ENCODE measurements around the gene LRP1B.
A peak's percentile ranks its signal among the peaks of the same experiment; 100 is the strongest.

Gene LRP1B

GRCh38 chr2:140401056-140401455, 1729.8 kb downstream of the LRP1B start:
- no peak overlapping the region for H3K4me3 ChIP-seq (ENCODE audit: low read length)
- no peak overlapping the region for H3K27ac ChIP-seq (ENCODE audit: low read depth, low read length)
- H3K36me3 ChIP-seq (ENCODE audit: insufficient read depth, low read length) = no peaks in the 10 kb centered on the region
- WGBS = 91% methylated on average over 2 of the region's 2 CpGs
- no peak overlapping the region for H3K9ac ChIP-seq (ENCODE audit: low read depth, low read length)
- H3K9me3 ChIP-seq (ENCODE audit: insufficient read depth, low read depth, low read length) = no peaks in the 10 kb centered on the region
- H3K27me3 ChIP-seq (ENCODE audit: insufficient read depth, low read length) = no peaks in the 10 kb centered on the region
- H3K4me1 ChIP-seq (ENCODE audit: insufficient read depth, low read length) = no peaks in the 10 kb centered on the region

GRCh38 chr2:140392824-140393223, 1738.0 kb downstream of the LRP1B start:
- Histone ChIP-seq H3K4me1 (ENCODE audit: insufficient read depth, low read length) (no peaks in the 10 kb centered on the region), H3K36me3 (ENCODE audit: insufficient read depth, low read length) (no peaks in the 10 kb centered on the region), H3K9ac (ENCODE audit: low read depth, low read length) (no peak overlapping the region), H3K9me3 (ENCODE audit: insufficient read depth, low read depth, low read length) (no peaks in the 10 kb centered on the region), H3K4me3 (ENCODE audit: low read length) (no peak overlapping the region), H3K27ac (ENCODE audit: low read depth, low read length) (no peak overlapping the region), H3K27me3 (ENCODE audit: insufficient read depth, low read length) (no peaks in the 10 kb centered on the region)
- 83% methylated on average over 1 of the region's 2 CpGs for WGBS

- Histone ChIP-seq H3K27ac (ENCODE audit: low read depth, low read length) (no peak overlapping the region), H3K4me3 (ENCODE audit: low read length) (no peak overlapping the region), H3K27me3 (ENCODE audit: insufficient read depth, low read length) (no peaks in the 10 kb centered on the region), H3K9me3 (ENCODE audit: insufficient read depth, low read depth, low read length) (no peaks in the 10 kb centered on the region), H3K4me1 (ENCODE audit: insufficient read depth, low read length) (no peaks in the 10 kb centered on the region), H3K36me3 (ENCODE audit: insufficient read depth, low read length) (no peaks in the 10 kb centered on the region), H3K9ac (ENCODE audit: low read depth, low read length) (no peak overlapping the region)
- WGBS = 94% methylated on average over 6 of the region's 6 CpGs
Measured at GRCh38 chr2:140384946-140385345, 1745.9 kb downstream of the LRP1B start.

DNA sequence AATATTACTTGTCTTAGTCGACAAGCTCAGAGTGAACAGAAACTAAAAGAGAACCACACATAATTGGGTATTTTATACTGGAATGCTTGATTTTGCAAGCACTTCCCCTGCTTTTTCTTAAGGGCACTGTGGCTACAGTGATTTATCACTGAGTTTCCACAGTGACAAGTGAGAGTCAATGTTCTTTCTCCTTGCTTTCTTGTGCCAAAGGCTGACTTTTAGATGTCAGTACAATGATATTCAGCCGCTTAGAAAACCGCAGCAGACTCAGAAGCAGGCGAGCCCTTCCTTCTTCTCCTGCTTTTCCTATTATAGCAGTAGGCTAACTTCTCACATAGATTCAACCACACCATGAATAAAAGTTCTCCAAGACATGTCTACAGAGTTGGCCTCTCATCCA, 1747.0 kb downstream of the LRP1B start:
- Histone ChIP-seq H3K9me3 (ENCODE audit: insufficient read depth, low read depth, low read length) (no peaks in the 10 kb centered on the region), H3K27me3 (ENCODE audit: insufficient read depth, low read length) (no peaks in the 10 kb centered on the region), H3K27ac (ENCODE audit: low read depth, low read length) (no peak overlapping the region), H3K4me3 (ENCODE audit: low read length) (no peak overlapping the region), H3K9ac (ENCODE audit: low read depth, low read length) (no peak overlapping the region), H3K4me1 (ENCODE audit: insufficient read depth, low read length) (no peaks in the 10 kb centered on the region), H3K36me3 (ENCODE audit: insufficient read depth, low read length) (no peaks in the 10 kb centered on the region)
- WGBS = 93% methylated on average over 4 of the region's 4 CpGs

GRCh38 chr2:140376686-140377085, 1754.1 kb downstream of the LRP1B start:
- WGBS = 94% methylated on average over 5 of the region's 5 CpGs
- Histone ChIP-seq H3K36me3 (ENCODE audit: insufficient read depth, low read length) (no peaks in the 10 kb centered on the region), H3K4me3 (ENCODE audit: low read length) (no peak overlapping the region), H3K9me3 (ENCODE audit: insufficient read depth, low read depth, low read length) (no peaks in the 10 kb centered on the region), H3K27ac (ENCODE audit: low read depth, low read length) (no peak overlapping the region), H3K27me3 (ENCODE audit: insufficient read depth, low read length) (no peaks in the 10 kb centered on the region), H3K9ac (ENCODE audit: low read depth, low read length) (no peak overlapping the region), H3K4me1 (ENCODE audit: insufficient read depth, low read length) (0 out of 2 replicates have a peak, but pooled peaks cover 8% of the 10 kb centered on the region)

DNA sequence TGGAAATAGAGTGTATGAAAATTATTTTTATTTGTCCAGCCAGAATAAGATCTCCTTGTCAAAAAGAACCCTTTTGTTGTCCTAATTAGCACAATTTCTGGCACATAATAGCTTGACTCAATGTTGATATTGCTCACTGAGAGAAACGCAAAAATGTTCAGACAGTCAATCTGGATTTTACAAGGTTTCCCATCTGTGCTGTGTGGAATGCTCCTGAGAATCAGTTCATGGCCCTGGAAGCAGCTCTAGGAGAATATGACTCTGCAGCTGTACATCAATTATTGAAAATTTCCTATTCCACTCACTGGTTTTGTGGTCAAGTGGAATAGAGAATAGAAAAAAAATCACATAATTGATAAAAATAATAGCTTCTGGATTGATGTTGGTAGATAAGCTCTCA, 1767.7 kb downstream of the LRP1B start:
- H3K36me3 ChIP-seq (ENCODE audit: insufficient read depth, low read length) = no peaks in the 10 kb centered on the region
- no peak overlapping the region for H3K4me3 ChIP-seq (ENCODE audit: low read length)
- H3K9me3 ChIP-seq (ENCODE audit: insufficient read depth, low read depth, low read length) = no peaks in the 10 kb centered on the region
- WGBS = 88% methylated on average over 1 of the region's 1 CpG
- no peak overlapping the region for H3K9ac ChIP-seq (ENCODE audit: low read depth, low read length)
- H3K27me3 ChIP-seq (ENCODE audit: insufficient read depth, low read length) = no peaks in the 10 kb centered on the region
- H3K27ac ChIP-seq (ENCODE audit: low read depth, low read length) = no peak overlapping the region
- H3K4me1 ChIP-seq (ENCODE audit: insufficient read depth, low read length) = no peaks in the 10 kb centered on the region

- Histone ChIP-seq H3K9me3 (ENCODE audit: insufficient read depth, low read depth, low read length) (no peaks in the 10 kb centered on the region), H3K36me3 (ENCODE audit: insufficient read depth, low read length) (no peaks in the 10 kb centered on the region), H3K9ac (ENCODE audit: low read depth, low read length) (no peak overlapping the region), H3K4me3 (ENCODE audit: low read length) (no peak overlapping the region), H3K27me3 (ENCODE audit: insufficient read depth, low read length) (no peaks in the 10 kb centered on the region), H3K4me1 (ENCODE audit: insufficient read depth, low read length) (no peaks in the 10 kb centered on the region), H3K27ac (ENCODE audit: low read depth, low read length) (no peak overlapping the region)
- 90% methylated on average over 1 of the region's 1 CpG for WGBS
Measured at GRCh38 chr2:140362361-140362760, 1768.5 kb downstream of the LRP1B start.

DNA sequence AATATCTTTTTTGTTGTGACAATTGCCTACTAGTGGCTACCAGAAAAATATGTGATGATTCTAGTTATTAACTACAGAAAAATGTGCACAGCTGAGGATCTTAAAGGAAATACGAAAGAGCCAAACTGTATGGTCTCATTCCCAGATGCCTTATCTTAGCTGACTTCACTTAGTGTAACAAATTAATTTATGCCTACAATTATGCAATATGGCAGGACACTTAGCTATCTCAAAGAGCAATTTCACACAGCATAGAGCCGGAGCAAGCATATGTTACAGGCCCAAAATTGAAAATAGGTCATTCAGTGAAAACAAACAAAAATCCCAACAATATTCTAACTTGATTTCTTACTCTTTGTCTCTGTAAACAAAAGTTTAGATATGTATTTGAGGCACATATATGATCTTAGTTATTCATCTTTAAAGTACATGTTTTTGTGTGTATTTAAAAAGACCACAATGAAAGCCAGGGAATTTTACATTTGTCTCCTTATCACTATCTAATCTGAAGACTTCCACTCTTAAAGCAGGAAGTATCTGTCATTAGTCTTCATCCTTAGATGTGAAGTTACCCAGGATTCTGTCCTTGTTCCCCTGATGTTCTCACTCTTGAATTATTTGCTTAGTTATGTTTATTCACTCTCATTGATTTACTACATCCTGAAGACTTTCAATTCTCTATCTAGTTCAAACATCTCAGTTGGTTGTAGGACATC, 1771.6 kb downstream of the LRP1B start:
- 93% methylated on average over 2 of the region's 2 CpGs for WGBS
- Histone ChIP-seq H3K36me3 (ENCODE audit: insufficient read depth, low read length) (no peaks in the 10 kb centered on the region), H3K9ac (ENCODE audit: low read depth, low read length) (no peak overlapping the region), H3K27me3 (ENCODE audit: insufficient read depth, low read length) (no peaks in the 10 kb centered on the region), H3K4me1 (ENCODE audit: insufficient read depth, low read length) (peaks cover 24% of the 10 kb centered on the region), H3K9me3 (ENCODE audit: insufficient read depth, low read depth, low read length) (no peaks in the 10 kb centered on the region), H3K27ac (ENCODE audit: low read depth, low read length) (no peak overlapping the region), H3K4me3 (ENCODE audit: low read length) (no peak overlapping the region)

- H3K27ac ChIP-seq (ENCODE audit: low read depth, low read length) = no peak overlapping the region
- no peak overlapping the region for H3K9ac ChIP-seq (ENCODE audit: low read depth, low read length)
- no peaks in the 10 kb centered on the region for H3K27me3 ChIP-seq (ENCODE audit: insufficient read depth, low read length)
- peaks cover 27% of the 10 kb centered on the region for H3K4me1 ChIP-seq (ENCODE audit: insufficient read depth, low read length)
- WGBS = 100% methylated on average over 1 of the region's 1 CpG
- no peaks in the 10 kb centered on the region for H3K36me3 ChIP-seq (ENCODE audit: insufficient read depth, low read length)
- no peaks in the 10 kb centered on the region for H3K9me3 ChIP-seq (ENCODE audit: insufficient read depth, low read depth, low read length)
- no peak overlapping the region for H3K4me3 ChIP-seq (ENCODE audit: low read length)
Measured at GRCh38 chr2:140356697-140357096, 1774.1 kb downstream of the LRP1B start.

GRCh38 chr2:140355511-140356090, 1775.2 kb downstream of the LRP1B start:
- H3K4me3 ChIP-seq (ENCODE audit: low read length) = no peak overlapping the region
- H3K9me3 ChIP-seq (ENCODE audit: insufficient read depth, low read depth, low read length) = no peaks in the 10 kb centered on the region
- H3K27ac ChIP-seq (ENCODE audit: low read depth, low read length) = peak overlapping the region; percentile 5; the same call in 1 of the 2 replicates
- H3K27me3 ChIP-seq (ENCODE audit: insufficient read depth, low read length) = no peaks in the 10 kb centered on the region
- peaks cover 27% of the 10 kb centered on the region for H3K4me1 ChIP-seq (ENCODE audit: insufficient read depth, low read length)
- H3K36me3 ChIP-seq (ENCODE audit: insufficient read depth, low read length) = no peaks in the 10 kb centered on the region
- 71% methylated on average over 1 of the region's 2 CpGs for WGBS
- no peak overlapping the region for H3K9ac ChIP-seq (ENCODE audit: low read depth, low read length)

DNA sequence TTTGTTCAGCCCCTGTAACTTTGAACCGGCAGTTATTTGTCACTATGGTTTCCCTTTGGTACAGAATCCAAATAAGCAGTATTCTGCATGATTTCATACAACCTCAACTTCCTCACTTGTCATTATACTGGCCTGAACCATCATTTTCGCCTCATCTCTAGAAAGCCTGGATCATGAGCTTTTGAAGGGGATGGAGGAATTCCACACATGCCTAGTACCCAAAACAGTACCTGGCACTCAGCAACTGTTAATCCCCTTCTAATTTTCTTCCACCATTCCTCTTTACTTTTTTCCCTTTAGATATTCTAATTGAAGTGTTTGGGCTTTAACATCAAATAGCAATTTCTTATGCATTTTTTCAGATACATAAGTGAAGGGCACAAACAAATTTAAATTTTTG, 1776.3 kb downstream of the LRP1B start:
- Histone ChIP-seq H3K36me3 (ENCODE audit: insufficient read depth, low read length) (no peaks in the 10 kb centered on the region), H3K9me3 (ENCODE audit: insufficient read depth, low read depth, low read length) (no peaks in the 10 kb centered on the region), H3K4me3 (ENCODE audit: low read length) (no peak overlapping the region), H3K27me3 (ENCODE audit: insufficient read depth, low read length) (no peaks in the 10 kb centered on the region), H3K9ac (ENCODE audit: low read depth, low read length) (no peak overlapping the region), H3K27ac (ENCODE audit: low read depth, low read length) (no peak overlapping the region), H3K4me1 (ENCODE audit: insufficient read depth, low read length) (peaks cover 27% of the 10 kb centered on the region)
- WGBS = 86% methylated on average over 2 of the region's 2 CpGs

All from HUES64 (cell line).